ENCODE results near the gene KCTD20. TPM values are rescaled to one million over a fixed set of nuclear protein-coding genes. Genes with fewer than 3 reads are reported as not detected.
"Not testable (repeated sequence)": the region's sequence is repeated elsewhere in the genome, so short reads cannot be mapped to it uniquely, and the experiment has no call there.

The KCTD20 gene
- total RNA-seq, 1 donor from 2014 or later = 75.7 TPM

GRCh38 chr6:36444470-36444869 is 1.7 kb downstream of the KCTD20 start:
- peak; percentile 35 for DNase-seq

- DNase-seq = no peak
Observed at GRCh38 chr6:36445621-36446020, 2.8 kb downstream of the KCTD20 start.

- DNase-seq = not testable (repeated sequence)
Observed at GRCh38 chr6:36449173-36449572, 6.4 kb downstream of the KCTD20 start.

- DNase-seq = not testable (repeated sequence)
Observed at GRCh38 chr6:36452897-36453296, 10.1 kb downstream of the KCTD20 start.

DNA sequence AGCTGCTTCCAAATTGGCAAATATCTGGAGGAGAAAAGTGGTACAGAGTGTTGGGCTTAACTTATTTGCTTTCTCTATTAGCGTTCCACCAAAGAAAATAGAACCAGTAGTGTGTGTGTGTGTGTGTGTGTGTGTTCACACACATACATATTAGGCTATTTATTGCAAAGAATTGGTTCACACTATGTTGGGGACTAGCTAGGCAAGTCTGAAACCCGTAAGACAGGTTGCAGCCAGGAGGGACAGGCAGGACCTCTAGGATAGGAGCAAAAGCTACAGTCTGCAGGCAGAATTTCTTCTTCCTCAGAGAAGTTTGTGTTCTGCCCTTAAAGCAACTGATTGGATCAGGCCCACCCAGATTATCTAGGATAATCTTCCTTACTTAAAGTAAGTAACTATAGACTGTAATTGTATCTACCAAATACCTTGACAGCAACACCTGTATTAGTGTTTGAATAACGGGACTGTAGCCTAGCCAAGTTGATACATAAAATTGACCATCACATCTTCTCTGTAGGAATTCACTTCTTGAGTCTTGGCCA is 12.8 kb downstream of the KCTD20 start:
- DNase-seq = no peak

DNA sequence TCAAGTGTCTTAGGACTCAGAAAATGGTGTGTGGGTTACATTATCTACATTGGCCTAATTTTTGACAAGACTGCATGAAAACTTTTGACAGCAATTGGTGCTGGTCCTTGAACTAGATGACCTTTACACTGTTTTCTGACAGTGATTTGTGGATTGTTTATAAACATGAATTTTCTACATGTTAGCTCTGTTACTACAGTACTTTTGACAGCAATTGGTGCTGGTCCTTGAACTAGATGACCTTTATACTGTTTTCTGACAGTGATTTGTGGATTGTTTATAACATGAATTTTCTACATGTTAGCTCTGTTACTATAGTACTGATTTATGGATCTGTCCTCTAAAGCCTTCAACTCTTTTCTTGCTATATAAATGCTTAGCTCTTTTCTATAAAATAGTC is 16.7 kb downstream of the KCTD20 start:
- DNase-seq = no peak

GRCh38 chr6:36460916-36461315 is 18.1 kb downstream of the KCTD20 start:
- DNase-seq = no peak

DNA sequence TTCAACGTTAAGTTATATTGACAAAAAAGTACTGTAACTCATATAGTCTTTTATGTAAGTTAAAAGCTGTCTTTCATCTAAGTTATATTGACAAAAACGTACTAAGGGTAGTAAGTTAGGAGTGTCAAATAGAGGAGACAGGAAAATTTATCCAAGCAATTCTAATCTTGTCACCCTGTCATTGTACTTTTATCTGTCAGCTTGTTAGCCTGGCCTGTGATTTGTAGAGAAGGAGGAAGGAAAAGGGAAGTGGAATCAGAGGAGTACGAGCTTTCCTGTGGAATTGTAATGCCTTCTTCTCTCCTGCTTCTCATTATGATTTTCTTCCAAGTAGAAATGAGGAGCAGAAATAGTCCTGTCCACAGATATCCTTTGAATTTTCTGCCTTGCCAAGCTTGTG is 18.8 kb downstream of the KCTD20 start:
- no peak for DNase-seq

- no peak for DNase-seq
Observed at GRCh38 chr6:36463676-36464075, 20.9 kb downstream of the KCTD20 start.

DNA sequence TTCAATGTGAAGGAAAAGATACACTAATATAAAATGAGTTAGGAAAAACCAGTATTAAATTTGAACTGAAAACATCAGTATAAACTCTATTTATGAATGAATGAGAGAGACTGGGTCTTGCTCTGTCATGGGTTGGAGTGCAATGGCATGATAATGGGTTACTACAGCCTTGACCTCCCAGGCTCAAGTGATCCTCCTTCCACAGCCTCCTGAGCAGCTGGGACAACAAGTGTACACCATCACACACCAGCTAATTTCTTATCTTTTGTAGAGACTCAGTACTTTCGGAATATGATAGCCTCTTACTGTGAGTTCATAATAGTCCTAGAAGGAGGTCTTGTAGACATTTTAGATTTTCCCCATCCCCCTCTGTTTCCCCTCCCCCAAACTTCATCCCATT is 21.4 kb downstream of the KCTD20 start:
- no peak for DNase-seq

DNA sequence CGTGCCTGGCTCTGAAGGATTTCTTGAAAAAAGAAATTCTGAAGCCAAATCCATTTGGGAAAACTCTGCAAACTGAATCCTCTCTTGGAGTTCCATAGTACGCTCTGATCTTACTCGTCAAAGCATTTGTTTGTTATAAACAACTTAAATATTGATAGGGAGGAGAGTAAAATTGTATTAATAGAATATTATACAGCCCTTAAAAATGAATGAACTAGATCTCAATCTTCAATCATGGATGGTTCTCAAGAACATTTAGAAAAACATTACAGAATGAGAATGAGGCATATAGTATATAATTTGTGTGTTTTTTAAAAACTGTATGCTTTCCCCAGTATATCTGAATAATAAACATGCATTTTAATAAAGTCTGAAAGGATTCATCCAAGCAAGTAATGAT is 24.8 kb downstream of the KCTD20 start:
- no peak for DNase-seq

GRCh38 chr6:36469148-36469661 is 26.4 kb downstream of the KCTD20 start:
- no peak for DNase-seq

DNA sequence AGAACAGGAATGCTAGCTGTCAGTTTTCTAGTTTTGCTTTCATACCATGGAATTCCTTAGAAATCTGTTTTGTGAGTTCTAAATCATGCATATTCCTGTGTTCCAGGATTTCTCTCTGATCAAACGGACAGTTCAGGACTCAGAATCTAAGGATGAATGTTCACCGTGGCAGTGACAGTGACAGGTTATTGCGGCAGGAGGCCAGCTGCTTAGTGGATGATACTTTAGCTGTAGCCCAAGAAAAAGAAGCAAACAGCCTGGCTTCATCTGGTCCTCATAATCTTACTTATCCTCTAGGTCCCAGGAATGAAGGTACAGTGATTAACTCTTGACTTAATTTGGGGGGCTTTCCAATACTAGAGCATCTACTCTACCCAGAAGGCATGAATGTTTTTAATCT is 27.1 kb downstream of the KCTD20 start:
- no peak for DNase-seq

DNA sequence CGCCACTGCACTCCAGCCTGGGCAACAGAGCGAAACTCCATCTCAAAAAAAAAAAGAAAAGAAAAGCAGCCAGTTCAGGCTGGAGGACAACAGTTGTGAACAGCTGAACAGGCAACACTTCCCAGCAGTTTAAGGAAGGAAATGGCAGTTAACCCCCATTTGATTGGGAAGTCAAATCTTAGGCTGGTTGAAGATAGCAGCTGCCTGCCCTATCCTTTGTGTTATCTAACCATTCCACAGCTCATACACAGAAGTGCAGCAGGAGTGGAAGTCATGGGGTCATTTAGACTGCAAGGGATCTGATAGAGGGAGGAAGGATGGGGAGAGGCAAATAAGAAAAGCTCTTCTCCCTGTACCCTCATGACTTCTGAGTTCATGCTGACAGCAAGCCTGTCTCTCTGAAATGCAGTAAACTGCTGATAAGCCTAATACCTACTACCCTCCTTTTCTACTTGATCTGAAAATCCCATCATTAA is 35.3 kb downstream of the KCTD20 start:
- DNase-seq = no peak

- DNase-seq = no peak
Observed at GRCh38 chr6:36479256-36479655, 36.5 kb downstream of the KCTD20 start.

- DNase-seq = not testable (repeated sequence)
Observed at GRCh38 chr6:36483326-36483725, 40.5 kb downstream of the KCTD20 start.

- DNase-seq = no peak
Observed at GRCh38 chr6:36484736-36485135, 41.9 kb downstream of the KCTD20 start.

DNA sequence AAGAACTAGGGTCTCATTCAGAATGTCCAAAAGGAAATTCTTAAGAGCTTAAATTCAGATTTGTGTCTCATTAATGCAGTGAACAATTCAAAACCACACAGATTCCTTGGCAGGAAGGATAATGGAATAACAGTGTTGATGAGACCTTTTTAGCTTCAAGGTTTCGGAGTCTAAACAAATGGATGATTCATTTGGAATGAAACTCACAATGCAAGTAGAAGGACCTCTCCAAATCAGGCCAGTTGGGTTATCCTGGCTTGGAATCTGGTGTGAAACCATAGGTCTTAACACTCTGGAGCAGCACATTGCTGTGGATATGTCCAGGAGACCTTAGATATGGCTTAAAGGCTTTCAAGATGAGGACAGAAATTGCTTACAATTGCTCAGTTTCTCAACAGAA is 44.9 kb downstream of the KCTD20 start:
- no peak for DNase-seq

DNA sequence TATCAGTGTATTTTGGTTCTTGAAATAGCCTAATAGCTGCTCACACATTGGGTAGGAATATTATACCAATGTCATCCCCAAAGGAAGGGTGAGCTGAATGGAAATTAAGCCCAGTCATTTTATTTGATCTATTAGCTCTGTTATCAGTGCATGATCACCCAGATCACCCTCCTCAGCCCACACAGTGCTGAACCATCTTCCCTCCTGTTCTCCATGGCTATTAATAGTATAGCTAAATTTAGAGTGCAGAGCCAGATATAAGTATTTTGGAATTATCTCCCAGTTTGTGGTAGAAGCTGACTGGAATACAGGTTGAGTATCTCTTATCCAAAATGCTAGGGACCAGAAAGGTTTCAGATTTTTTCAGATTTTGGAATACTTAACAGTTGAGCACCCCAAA is 45.4 kb downstream of the KCTD20 start:
- no peak for DNase-seq

DNA sequence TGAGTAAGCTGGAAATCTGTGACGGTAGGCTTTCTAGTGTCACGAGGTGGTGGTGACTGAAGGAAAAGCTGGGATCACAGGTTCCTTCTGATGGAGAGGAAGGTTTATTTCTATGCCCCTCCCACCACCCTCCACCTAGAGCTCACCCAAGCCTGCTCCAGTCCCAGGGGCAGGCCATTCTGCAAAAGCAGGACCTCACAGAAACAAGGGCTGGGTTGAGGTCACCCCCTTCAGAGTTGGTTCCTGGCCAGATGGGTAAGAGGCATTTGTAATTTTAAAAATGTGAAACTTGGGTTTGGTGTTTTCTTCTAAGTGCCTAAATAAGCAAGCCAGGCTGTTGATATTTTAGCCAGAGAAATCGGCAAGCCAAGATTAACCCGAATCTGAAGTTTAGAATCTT is 46.6 kb downstream of the KCTD20 start:
- no peak for DNase-seq

DNA sequence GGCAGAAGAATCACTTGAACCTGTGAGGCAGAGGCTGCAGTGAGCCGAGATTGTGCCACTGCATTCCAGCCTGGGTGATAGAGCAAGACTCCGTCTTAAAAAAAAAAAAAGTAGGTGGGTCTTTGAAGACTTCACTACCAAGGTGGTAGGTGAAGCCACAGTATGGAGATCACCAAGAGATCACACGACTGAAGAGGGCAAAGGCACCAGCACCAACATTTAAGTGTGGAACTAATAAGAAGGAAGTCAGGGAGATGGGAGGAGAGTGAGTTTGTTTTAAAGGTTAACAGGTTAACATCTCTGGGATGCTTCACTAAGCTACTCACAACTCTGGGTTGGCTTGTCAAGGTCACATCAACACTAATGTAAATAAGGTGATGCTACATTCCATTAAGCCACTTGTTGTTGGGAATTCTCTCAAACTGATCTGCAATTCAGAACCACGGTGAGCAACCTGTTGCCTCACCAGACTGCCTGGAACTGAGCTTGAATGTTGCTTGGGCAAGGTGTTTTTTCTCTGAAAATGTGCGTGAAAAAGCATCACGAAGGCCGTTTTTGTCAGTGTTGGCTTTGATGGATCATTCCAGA is 48.7 kb downstream of the KCTD20 start:
- no peak for DNase-seq

DNA sequence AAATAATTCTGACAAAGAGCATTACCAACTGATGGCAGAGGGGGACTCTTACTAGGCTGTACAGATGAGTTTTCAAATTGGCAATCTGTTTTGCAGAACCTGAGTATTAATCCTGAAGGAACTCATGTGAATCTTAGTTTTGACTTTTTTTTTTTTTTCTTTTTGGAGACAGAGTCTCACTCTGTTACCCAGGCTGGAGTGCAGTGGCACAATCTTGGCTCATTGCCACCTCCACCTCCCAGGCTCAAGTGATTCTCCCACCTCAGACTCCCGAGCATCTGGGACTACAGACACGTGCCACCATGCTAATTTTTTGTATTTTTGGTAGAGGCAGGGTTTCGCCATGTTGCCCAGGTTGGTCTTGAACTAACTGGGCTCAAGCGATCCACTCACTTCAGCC is 49.3 kb downstream of the KCTD20 start:
- no peak for DNase-seq

GRCh38 chr6:36492621-36493020 is 49.8 kb downstream of the KCTD20 start:
- no peak for DNase-seq

GRCh38 chr6:36493319-36493718 is 50.5 kb downstream of the KCTD20 start:
- DNase-seq = no peak
